Stimulated activated CD8-positive, alpha-beta memory T cell treated with anti-CD3 and anti-CD28 coated beads, Interleukin-12 subunit alpha, Interleukin-12 subunit beta, amount 100 ng/mL, for 24 hours (primary cell): Measurements from ENCODE around the gene HSDL1.

Experiments used
- DNase-seq: peaks from one replicate; pipeline ENCODE4 v3.0.0-alpha.2; 2020; ENCODE audit errors: extremely low read depth

The HSDL1 gene

DNA sequence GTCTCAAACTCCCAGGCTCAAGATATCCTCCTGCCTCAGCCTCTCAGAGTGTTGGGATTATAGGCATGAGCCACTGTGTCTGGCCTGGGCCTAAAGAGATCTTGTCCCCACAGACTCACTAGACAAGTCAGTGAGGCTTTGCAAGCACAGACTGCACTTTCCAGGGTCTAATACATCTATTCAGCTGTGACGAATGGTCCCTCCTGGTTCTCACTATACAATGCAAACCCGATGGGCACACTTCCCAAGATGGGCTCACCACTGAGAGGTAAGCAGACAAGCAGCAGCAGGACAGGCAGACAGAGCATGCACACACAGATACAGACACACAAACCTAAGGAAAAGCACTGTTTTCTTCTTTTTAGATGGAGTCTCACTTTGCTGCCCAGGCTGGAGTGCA lies 37.1 kb downstream of the HSDL1 start:
- DNase-seq: no peak

DNA sequence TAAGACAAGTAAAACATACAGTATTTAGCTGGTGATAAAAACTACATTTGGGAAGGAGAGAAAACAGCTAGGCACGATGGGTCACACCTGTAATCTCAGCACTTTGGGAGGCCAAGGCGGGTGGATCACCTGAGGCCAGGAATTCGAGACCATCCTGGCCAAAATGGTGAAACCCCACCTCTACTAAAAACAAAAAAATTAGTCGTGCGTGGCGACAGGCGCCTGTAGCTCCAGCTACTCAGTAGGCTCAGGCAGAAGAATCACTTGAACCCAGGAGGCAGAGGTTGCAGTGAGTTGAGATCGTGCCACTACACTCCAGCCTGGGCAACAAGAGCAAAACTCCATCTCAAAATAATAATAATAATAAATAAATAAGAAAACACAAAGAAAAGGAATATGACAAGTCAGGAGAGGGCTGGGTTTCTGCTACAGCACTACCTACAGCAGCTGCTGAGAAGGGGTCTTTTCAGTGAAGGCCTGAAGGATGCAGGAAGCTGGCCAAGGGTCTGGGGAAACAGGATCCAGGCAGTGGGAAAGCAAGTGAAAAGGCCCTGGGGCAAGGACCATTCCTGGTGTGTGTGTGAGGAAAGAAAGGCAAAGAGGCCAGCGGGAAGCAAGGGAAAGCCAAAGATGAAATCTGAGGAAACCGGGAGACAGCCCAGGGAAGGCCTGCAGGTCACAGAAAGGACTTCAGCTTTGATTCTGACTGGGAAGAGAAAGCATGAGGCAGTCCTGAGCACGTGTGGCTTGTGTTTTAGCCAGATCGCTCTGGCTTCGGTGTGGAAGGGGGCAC lies 38.8 kb downstream of the HSDL1 start:
- DNase-seq: no peak

DNA sequence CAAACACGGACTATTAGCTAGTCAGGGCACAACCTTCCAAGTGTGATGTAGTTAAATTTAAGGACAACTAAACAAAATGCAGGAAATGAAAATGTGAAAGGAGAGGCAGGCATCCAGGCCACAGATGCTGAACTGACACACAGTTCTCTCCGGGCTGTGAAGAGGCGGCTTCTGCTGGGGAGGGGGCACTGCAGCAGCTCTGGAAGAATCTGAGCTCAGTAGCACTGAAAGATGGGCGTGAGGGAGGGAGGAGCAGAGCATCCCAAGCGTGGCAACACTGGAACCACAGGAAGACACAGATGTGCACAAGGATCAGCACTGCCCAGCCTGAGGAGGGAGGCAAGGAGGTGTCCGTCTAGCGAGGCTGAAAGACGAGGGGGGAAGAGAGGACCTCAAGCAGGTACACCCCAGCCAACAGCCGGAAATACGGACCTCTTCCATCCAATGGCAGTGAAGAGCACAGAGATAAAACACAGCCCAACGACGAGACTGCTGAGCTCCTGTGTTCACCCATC lies 39.6 kb downstream of the HSDL1 start:
- no peak for DNase-seq

DNA sequence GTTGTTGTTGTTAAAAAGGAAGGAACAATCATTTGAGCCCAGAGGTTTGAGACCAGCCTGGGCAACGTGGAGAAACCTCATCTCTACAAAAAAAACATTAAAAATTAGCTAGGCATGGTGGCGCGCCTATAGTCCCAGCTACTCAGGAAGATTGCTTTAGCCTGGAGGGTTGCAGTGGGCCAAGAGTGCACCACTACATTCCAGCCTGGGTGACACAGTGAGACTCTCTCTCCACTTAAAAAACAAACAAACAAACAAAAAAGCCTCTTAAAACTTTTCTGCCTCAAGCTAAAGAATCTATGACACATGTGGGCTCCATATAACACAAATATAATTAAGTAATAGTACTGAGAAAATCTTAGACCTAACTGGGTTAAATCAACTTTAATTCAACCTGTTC lies 40.7 kb downstream of the HSDL1 start:
- no peak for DNase-seq

DNA sequence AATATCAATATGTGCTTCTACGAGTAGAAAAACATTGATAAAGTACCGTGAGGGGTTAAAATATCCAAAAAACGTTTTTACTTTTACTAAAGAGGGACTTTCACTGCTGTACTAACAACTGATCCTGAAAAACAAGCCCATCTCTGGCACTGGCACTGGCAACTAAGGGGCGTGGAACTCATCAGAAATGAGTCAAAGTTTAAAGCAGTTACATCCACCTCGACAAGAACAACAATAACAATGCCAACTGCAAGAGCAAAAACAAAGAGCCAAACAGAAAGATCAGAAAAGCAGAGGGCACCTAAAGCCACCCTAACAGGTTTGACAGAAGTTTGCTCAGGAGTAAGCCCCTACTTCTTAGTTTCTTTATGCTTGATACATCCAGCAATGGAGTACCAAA lies 41.3 kb downstream of the HSDL1 start:
- no peak for DNase-seq

DNA sequence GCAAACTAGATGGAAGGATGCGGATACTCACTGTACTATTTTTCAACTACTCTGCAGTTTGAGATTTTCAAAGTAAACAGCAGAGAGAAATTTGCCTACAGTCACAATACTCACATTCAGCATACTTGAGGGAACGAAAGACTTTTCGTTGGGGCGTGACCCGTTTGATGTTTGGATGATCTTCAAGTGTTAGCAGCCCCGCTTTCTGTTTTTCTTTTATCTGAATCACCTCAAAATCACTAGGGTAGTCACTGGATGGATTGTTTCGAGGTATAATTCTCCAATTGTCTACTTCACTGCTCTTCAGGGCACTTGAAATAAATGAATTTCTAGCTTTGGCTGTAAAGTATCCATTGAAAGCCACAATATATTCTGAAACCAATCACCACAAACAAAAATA lies 46.0 kb downstream of the HSDL1 start:
- no peak for DNase-seq

DNA sequence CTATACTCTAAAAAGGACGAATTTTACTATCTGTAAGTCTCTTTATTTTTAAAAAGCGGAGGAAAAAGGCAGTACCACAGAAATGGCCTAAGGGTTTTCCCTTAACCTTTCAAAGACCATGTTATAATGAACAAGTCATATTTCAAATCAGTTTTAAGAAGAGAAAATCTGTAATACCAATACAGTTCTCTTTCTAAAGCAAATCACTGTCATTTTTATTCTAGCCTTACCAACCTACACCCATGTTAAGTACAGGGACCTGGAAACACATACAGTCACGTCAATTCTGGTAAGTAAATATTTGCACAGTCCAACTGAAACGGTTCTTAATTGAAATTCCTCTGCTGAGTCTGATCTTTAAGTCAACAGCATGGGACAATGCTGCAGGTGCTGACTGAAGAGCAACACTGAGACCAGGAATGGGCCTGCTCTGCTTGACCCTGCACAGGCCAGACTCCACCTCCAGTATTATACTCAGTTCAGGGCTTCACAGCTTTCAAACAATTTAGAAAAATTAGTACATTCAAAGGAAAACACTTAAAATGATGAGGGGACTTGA lies 48.5 kb downstream of the HSDL1 start:
- no peak for DNase-seq

DNA sequence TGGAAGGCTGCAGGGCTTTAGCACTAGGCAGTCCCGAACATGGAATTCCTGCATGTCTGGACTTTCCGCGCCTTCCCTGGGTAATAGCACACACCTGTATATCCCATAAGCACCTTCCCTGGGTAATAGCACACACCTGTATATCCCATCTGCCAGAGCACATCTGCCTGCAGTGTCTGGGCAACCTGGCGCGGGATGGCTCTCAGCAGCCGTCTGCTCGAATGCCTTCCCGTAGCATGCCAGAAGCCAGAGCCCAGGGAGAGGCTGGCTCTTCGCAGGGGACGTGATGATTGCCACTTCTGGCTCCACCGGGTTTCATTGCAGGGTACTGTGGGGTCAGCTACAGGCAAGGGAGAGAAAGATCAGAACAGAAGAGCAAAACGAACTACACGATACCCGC lies 49.5 kb downstream of the HSDL1 start:
- no peak for DNase-seq

DNA sequence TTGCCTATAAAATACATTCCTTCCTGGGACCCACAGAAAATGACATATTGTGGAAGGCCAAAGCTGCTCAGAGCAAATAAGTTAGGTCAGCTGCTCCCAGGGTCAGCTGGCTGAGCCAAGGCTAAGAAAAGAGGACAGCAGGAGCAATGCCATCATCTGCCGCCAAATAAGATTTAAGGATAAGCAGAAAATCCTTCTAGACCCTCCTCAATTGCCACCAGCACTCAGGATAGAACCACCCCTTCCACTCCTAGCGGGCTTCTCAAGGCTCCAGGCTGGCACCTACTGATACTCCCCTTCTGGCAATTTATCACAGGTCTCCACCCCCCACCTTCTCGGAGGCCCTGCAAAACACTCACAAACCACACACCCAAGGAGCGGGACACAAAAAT lies 51.1 kb downstream of the HSDL1 start:
- no peak for DNase-seq

DNA sequence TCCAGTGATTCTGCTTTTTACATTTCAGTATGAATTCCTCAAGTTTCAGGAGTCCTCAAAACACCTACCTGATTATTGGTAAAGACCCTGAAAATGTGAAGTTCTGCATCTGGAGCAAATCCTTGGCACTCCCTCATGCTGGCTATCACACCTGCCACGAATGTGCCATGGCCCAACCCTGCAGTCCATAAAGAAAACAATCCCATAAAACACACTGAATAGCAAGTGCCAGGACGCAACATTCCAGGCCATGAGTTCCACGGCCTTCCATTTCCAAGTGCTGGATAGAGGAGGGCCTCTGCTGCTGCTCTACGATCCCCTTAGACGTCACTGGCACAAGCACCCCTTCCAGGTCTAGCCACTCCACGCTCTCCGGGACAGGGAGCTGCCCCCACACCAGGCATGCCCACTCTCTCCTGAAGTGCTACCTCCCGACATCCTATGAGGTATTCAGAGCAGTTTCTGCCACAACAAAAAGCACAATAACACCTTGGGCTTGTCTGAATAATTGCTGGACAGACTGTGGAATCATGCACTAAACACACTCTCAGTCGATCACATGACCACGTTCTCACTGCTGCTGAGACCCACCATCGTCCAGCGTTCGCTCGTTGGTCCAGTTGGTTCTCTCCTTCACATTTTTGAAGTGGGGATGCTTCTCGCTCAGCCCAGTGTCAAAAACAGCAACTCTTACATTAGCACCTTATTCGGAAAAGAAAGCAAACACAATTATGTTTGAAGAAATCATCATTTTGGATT lies 51.7 kb downstream of the HSDL1 start:
- DNase-seq: no peak

DNA sequence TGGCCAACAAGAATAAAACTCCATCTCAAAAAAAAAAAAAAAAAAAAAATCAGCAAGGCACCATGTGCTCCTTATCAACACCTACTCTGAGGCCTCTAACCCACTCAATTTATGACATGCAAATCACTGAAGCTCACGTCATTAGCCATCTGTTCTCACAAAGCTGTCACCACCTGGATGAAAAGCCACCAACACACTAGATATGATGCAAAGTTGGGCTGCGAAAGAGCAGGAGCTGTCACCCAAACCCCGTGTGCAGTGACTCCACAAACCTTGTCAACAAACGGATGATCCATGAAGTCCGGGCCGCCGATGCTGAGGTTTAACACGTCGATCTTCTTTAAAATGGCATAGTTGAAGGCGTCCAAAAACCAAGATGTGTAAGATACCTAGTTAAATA lies 53.5 kb downstream of the HSDL1 start:
- no peak for DNase-seq

DNA sequence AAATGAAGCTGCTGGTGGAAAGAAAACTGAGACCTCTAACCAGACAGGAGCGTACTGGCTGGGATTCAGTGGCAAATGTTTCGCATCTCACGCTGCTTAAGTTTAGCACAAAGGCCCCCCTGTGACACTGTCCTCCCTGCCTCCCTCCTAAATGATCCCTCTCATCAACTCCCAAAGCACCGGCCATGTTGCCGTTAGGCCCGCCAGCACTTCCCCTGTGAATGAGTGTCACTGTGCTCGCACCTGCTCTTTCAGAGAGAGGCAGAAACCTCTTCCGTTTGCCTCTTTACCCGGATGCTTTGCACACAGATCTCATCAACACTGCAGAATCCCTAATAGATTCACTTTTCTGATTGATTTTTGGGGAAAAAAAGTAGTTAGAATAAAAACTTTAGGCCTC lies 54.8 kb downstream of the HSDL1 start:
- DNase-seq: no peak

DNA sequence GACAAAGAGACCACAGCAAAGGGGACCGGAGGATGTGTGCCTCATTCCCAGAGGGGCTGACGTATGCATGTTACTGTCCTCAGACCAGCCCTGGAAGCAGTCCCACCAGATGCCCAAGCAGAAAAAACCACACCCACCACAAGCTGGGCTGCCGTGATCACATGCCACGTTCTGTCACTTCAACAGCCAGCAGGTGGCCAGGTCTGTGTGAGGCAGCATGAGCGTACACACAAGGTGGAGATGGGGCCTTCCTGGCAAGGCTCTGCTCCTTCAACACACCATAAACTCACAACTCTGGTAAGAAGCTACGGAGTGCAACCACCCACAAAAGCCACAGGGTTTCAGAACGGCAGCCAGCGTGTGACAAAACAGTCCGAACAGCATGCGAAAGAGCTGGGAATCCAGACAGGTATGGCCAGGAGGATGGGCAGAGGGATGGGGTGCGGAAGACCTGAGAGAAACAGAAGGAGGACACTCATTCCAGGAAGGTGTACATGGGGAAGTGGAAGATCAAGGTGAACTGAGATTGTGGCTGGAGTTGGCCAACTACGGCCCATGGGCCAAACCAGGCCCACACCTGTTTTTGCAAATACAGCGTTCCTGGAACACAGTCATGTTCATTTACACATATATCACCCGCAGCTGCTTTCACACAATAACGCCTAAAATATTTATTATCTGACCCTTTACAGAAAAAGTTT lies 56.1 kb downstream of the HSDL1 start:
- DNase-seq: no peak

DNA sequence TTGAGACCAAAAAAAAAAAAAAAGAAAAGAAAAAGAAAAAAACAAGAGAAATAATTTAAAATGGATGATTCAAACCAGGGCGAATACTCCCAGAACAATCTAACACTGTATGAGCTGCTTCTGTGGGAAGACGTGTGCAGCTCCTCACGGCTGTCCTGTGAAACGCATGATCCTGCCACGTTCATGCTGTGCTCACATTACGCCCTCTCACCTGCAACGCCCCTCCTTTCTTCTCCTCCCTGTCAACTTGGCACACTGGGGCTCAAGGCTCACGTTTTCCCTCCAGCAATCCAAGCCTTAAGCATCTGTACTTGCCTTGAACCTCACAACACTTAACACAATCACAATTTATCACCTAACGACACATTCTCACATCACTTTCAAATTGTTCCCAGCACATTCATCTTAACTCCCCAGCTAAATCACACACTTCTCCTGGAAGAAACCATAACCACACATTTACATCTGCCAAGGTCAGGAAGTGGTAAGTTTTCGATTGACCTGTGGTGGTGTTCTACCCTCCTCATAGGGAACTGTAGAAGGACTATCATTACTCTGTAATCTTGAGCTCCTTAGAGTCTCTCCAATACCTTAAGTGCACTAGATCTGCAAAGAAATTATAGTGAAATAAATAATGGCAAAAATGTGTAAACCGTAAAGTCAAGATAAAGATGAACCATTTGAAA lies 57.4 kb downstream of the HSDL1 start:
- no peak for DNase-seq

DNA sequence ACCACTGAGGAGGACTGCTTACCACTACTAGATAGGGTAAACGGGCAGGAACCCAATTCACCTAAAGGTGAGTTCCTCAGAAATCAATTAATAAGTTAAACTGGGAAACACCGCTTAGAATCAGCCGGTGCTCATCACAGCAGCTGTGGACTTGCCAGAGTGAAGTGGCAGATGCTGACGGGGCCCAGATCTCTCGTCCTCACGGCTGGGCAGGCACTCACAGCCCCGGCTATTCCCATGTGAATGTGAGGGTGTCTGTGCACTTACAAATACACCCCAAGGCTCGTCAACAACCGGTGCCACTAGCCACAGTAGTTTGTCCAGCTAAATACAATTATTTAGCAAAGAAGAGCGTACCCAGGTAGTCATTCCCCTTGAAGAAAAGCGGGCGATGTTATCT lies 58.0 kb downstream of the HSDL1 start:
- DNase-seq: no peak

DNA sequence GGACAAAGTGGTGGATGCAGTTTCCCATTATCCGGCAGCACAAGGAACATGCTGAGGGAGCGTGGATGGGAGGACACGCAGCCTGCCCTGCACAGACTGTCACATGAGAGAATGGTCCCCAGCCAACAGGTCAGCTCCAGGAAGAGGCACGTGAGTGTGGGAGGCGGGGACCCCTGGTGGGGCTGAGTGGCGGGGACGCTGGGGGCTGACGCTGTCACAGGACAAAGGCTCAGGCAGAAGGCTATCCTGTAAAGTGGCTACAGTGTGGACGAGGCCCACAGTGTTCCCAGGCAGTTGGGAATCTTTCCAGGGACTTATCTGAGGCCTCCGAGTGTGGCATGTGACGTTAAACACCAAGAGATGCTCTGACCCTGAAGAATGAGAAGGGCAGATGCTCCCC lies 58.6 kb downstream of the HSDL1 start:
- DNase-seq: no peak

DNA sequence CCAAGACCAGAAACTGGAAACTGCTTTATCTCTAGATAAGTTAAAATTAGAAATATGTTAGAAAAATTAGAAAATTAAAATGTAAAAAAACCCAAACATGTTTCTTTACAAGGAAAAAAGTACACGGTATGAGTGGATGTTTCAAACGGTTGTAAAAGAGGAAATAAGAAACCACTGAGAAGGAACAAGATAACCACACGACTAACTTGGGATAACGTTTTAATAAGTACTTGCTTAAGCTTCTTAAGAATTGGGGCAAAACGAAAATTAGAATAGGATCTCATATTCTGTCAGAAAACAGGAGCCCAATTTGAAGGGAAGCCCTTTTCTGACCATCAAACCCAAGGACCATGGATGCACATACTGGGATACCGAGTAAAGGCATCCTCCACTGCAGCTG lies 59.2 kb downstream of the HSDL1 start:
- no peak for DNase-seq

DNA sequence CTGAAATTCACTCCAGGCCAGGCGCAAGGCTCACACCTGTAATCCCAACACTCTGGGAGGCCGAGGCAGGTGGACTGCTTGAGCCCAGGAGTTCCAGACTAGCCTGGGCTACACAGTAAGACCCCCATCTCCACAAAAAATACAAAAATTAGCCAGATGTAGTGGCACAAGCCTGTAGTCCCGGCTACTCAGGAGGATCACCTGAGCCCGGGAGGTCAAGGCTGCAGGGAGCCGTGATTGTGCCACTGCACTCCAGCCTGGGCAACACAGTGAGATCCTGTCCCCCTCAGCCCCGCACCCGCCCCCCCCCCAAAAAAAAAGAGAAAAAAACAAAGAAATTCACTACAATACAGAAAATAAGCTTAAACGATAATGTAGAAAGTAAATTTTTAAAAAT lies 59.7 kb downstream of the HSDL1 start:
- no peak for DNase-seq

DNA sequence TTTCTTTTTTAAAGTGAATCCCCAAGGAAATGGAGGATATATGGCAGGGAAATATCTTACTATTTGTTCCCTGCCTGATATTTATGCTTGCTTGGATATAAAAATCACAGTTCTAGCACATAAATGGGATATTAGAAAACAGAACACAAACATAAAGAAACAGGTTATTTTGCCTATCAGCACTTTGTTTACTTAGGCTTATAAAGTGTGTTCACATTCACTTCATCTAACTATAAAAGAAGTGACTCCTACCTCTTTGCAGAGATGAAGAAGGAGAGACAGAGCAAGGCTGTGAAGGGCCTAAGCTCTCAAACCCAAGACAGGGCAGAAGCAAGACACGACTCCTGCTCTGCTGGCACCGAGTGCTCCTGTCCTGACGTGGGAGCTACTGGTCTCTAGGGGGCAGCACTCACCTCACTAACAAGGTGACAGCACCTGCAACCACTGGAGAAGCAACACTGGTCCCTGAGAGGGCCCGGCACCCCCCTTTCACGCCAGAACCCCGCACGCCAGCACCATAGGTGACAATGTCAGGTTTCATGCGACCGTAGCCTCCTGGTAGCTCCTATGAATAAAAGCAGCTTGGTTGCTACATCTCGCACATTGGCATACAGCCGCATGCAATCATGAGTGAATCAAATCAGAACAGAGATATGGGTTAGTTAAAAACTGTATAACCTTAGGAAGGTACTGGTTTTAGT lies 60.3 kb downstream of the HSDL1 start:
- DNase-seq: peak; percentile 21

DNA sequence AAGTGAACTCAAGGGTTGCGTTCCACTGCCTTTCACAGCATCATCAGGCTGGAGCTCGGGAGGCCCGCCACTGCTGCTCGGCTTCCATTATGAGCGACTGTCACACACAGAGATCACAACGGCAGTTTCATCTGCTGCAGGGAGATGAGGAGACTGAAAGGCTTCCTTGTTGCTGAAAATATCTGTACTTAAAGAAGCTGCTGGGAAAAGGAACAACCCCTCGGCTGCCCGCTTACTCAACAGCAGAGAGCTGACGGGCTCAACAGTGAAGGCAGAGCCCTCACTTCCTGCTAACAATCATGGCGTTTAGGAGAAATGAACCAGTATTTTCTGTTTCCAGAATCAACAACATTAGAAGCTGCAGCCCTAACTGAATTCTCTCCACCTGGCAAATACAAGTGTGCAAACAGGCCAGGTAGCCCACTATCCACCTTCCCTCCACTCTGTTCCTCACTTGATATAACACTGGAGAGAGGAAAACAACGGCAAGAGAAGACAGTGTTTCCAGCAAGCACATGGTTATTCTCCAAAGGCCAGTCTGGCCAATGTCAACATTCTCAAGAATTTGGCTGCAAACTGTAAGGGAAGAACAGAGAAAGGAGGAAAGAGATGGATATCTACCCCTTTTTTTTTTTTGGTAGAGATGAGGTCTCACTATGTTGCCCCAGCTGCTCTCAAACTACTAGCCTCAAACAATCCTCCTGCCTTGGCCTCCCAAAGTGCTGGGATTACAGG lies 62.0 kb downstream of the HSDL1 start:
- no peak for DNase-seq
